H1 (cell line): ENCODE data around the gene ASCC3.

Experiments
- ATF2 ChIP-seq: IDR thresholded peaks from 2 replicates; pipeline ENCODE4 v1.6.1; 2012; ENCODE audit warnings: low read length, inconsistent platforms
- CHD2 ChIP-seq: IDR thresholded peaks from 2 replicates; pipeline ENCODE4 v1.6.1; 2012; ENCODE audit warnings: low read length, improper control_type of control experiment
- CTCF ChIP-seq, 3 experiments: IDR thresholded peaks; 1 replicate in 2 of 3; 2 replicates in 1 of 3; pipeline versions ENCODE4 v1.5.1 to v1.6.1; 2011; ENCODE audit warnings: low read length in 3 of 3, mild to moderate bottlenecking in 3 of 3, inconsistent platforms in 2 of 3, low read depth in 1 of 3, moderate library complexity in 1 of 3; ENCODE audit not compliant: insufficient read depth in 1 of 3; ENCODE audit errors: control extremely low read depth in 1 of 3
- E2F6 ChIP-seq: IDR thresholded peaks from 2 replicates; pipeline ENCODE4 v1.6.1; 2012; ENCODE audit warnings: inconsistent platforms
- EGR1 ChIP-seq: IDR thresholded peaks from 2 replicates; pipeline ENCODE4 v1.6.1; 2011; ENCODE audit warnings: low read depth, low read length, borderline replicate concordance
- EP300 ChIP-seq, 2 experiments: IDR thresholded peaks; 1 replicate in 1 of 2; 2 replicates in 1 of 2; pipeline ENCODE4 v1.6.1; 2011 to 2012; ENCODE audit warnings: low read depth in 2 of 2, low read length in 2 of 2, mild to moderate bottlenecking in 2 of 2, borderline replicate concordance in 1 of 2, inconsistent platforms in 1 of 2, moderate library complexity in 1 of 2
- HDAC6 ChIP-seq: IDR thresholded peaks from one replicate; pipeline ENCODE4 v1.7.1; 2012; ENCODE audit warnings: low read depth, mild to moderate bottlenecking, inconsistent platforms, low read length, moderate library complexity
- JUN ChIP-seq: IDR thresholded peaks from 2 replicates; pipeline ENCODE4 v1.6.1; 2011; ENCODE audit warnings: low read depth, mild to moderate bottlenecking, improper control_type of control experiment, low read length
- JUND ChIP-seq: IDR thresholded peaks from 2 replicates; pipeline ENCODE4 v1.6.1; 2011; ENCODE audit warnings: mild to moderate bottlenecking, improper control_type of control experiment, low read length
- MAX ChIP-seq: IDR thresholded peaks from 2 replicates; pipeline ENCODE4 v1.6.1; 2012; ENCODE audit warnings: inconsistent platforms
- PHF8 ChIP-seq: fragments of 200-600 bp; sonication (generic); conservative IDR thresholded peaks from 2 replicates; pipeline ENCODE4 v1.7.1; 2012; ENCODE audit warnings: low read depth, mild to moderate bottlenecking, inconsistent platforms, low read length, moderate library complexity
- POU5F1 ChIP-seq: IDR thresholded peaks from 2 replicates; pipeline ENCODE4 v1.6.1; 2011; ENCODE audit warnings: low read depth, mild to moderate bottlenecking, low read length, moderate library complexity
- SIN3A ChIP-seq, 2 experiments: IDR thresholded peaks in 1 of 2; conservative IDR thresholded peaks in 1 of 2; 2 replicates each; pipeline ENCODE4 v1.6.1; 2011 to 2012; ENCODE audit warnings: low read length in 2 of 2, improper control_type of control experiment in 1 of 2, low read depth in 1 of 2, mild to moderate bottlenecking in 1 of 2
- TEAD4 ChIP-seq: IDR thresholded peaks from 2 replicates; pipeline ENCODE4 v1.6.1; 2012; ENCODE audit warnings: low read depth, low read length, inconsistent platforms, mixed read lengths

GRCh38 chr6:100925749-100926148, 44.6 kb upstream of the ASCC3 start:
- TF ChIP-seq PHF8 (no peak), JUND (no peak), TEAD4 (no peak), ATF2 (no peak), HDAC6 (no peak), CTCF (IDR thresholded peaks at IDR 0.05; ENCODE audit: control extremely low read depth in 1 of 3, insufficient read depth in 1 of 3, low read depth in 1 of 3, low read length in 3 of 3) (no peak), CHD2 (no peak), EGR1 (no peak), MAX (no peak), SIN3A (conservative IDR thresholded peaks at IDR 0.05 in 1 of 2, IDR thresholded peaks at IDR 0.05 in 1 of 2; ENCODE audit: low read depth in 1 of 2, low read length in 2 of 2) (no peak), EP300 (IDR thresholded peaks at IDR 0.05; ENCODE audit: borderline replicate concordance in 1 of 2, low read depth in 2 of 2, low read length in 2 of 2) (no peak), POU5F1 (no peak), E2F6 (no peak), JUN (no peak)
